GM19455 (cell line): Measurements from ENCODE around the gene SNED1.
"Not testable (repeated sequence)": the region's sequence is repeated elsewhere in the genome, so short reads cannot be mapped to it uniquely, and the experiment has no call there.

Experiments
- ATAC-seq: cut with Tn5 transposase; IDR thresholded peaks from one replicate; pipeline ENCODE4 v1.9.1; 2021; ENCODE audit not compliant: unreplicated experiment

Gene SNED1

DNA sequence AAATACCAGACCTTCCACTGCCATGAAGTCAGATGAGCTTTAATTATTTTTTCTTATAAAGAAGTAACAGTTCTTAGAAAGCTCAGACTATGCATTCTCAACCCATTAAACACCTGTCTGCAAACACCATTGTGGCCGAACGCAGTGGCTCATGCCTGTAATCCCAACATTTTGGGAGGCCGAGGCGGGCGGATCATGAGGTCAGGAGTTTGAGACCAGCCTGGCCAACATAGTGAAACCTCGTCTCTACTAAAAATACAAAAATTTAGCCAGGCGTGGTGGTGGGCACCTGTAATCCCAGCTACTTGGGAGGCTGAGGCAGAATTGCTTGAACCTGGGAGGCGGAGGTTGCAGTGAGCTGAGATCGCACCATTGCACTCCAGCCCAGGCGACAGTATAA is 106.2 kb downstream of the SNED1 start:
- ATAC-seq, result not testable (repeated sequence)

DNA sequence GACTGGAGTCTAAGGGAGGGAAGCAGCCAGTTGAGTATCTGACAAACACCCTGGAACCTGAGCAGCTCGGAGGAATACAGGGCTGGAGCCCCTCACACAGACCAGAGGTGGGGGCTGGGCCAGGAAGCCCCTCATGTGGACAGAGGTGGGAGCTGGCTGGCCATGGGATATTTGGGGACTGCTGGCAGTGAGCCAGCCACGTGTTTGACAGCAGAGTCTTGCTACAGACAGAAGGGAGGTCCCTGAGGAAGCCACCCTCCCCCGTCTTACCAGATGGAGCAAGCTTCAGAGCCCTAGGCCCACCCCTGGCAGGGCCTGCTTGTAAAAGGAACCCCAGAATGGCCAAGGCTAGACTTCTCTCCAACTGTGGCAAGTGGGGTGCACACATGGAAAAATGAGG is 107.2 kb downstream of the SNED1 start:
- ATAC-seq, result no peak

DNA sequence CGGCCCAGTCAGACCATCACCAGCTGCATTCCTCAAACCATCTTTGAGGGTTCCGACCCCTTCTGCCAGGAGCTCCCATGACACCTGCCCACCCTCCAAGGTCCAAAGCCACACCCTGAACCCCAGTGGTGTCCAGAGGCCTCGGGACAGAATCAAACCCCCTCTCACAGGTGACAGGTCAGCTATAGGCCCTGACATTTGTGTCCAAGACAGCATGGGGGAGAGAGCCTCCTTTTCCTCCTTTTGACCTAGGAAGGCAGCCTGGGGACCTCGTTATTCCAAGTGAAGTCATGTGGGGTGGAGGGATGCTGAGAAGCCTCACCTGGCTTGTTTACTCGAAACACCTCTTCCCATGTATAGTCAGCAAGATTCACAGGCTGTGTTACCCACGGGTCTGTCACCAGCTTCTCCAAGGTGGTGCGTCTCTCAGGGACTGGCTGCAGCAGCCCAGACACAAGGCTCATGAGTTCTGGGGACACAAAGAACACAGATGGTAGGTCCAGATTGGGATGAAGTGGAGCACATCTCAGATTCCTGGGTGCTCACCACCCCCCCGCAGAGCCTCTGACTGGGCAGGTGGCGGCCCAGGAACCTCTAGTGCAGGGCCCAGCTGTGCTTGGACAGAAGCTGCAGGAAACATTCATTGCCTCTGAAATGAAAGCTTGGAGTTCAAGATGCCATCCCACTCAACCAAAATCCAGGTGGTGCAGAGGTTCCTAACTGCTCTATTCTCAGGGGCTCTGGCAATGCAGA is 108.8 kb downstream of the SNED1 start:
- ATAC-seq, result no peak

DNA sequence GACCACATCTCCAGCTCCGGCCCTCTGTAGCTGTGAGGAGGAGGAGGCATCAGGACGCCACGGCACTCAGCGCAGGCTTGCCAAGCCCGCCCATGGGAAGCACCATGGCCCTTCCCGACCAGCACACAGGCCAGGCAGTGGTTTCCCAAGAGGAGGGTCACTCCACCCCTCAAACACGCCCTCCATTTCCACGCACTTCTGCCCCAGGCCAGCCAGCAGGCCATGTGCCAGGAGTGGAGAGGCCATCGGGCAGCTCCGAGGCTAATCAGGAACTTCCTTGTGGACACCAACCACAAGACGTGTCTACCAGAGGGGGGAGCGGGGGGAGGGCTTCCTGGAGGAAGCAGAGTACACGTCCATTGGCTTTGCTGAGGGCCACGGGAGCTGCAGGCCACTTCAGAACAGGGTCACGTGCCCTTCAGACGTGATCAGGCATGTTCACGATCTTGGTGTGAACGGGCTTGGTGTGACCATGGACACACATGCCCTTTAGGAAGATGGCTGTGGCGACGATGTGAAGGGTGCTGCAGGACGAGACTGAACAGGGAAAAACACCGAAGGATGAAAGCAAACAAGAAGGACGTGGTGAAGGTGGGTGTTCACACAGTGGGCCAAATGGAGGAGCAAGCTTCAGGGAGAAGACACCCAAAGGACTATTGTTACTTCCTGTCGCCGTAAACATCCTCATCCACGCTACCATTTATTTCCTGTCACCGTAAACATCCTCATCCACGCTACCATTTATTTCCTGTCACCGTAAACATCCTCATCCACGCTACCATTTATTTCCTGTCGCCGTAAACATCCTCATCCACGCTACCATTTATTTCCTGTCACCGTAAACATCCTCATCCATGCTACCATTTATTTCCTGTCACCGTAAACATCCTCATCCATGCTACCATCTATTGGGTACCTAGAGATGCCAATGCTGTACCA is 110.1 kb downstream of the SNED1 start:
- ATAC-seq, result no peak

DNA sequence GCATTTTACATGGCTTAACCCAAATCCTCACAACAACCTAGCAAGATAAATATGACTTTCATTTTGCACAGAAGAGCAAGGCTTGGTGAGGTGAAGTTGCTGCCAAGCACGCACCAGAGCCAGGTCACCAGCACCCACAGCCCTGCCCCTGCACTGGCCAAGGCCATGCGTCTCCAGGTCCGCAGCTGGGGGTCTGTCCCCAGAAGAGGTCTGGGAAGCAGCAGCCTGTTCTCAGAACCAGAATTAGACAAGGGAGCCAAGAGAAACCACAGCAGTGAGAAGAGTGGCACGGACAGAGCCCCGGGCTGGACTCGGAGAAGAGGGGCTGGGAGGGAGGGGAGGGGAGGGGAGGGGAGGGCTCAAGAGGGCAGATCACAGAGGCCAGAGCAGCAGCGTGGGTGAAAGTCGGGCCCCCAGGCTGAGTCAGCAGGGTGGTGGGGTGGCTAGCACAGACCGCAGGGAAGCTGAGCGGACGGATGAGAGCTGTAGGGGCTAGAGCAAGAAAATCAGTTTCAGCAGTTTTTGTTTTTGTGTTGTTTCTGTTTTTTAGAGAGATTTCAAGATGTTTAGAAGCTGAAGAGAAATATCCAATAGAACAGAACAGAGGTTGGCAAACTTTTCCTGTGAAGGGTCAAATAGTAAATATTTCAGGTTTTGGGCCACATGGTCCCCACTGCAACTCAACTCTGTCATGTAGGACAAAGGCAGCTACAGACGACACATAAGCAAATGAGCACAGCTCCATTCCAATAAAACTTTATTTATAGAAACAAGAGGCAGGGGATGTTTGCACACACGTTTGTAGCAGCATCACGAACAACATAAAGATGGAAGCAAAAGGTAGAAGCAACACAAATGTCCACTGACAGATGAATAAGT is 111.0 kb downstream of the SNED1 start:
- no peak for ATAC-seq

DNA sequence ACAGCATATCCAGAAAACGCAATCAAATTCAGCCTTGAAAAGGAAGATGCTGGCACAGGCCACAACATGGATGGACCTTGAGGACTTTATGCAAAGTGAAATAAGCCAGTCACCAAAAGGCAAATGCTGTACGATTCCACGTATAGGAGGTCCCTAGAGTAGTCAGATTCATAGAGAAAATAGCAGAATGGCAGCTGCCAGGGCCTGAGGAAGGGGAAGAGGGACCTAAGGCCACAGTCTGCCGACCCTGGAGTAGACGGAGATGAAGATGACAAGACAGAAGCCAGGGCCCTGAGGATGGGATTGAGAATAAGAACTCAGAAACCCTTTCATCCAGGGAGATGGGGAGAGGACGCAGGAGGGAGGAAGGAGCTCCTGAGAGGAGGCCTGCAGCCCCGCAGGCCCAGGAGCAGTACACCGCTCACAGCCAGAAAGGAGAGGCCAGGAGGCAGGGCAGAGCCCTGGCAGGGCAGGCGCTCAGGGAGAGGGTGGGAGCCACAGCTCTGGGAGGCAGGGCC is 111.7 kb downstream of the SNED1 start:
- peak; percentile 4 for ATAC-seq

DNA sequence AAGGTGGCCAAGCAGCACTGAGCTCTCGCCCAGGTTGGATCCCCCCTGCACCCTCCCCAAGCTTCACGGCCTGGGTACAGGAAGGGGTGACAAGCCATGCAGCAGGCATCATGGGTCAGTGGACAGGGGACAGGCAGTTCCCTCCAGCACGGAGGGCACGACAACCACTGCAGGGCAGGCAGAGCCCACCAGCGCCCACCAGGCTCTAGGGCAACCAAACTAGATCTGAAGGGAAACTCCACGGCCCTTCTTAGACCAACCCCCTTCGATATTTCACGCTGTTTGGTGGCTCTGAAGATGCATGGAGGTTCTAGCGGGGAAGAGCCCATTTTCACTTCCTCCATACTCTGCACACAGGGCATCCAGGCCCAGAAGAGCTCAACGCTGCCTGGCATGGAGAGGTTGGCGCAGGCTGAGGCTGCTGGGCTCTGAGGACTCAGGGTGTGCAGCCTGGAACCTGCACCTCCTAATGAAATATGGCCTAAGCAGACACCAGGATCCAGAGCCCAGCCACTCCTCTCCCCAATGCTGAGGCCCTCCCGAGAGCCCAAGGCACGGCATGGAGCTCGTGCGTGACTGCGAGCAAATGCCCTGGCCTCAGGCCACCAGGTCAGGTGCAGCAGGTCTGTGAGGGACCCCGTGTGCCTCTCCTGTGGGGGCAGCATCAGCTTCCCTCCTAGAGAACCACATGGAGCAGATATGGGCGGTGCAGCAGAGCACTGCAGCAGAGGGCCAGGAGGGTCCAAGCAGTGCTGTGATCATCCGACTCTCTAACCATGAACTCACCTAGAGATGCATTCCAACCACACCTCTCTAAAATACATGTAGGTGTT is 112.4 kb downstream of the SNED1 start:
- ATAC-seq, result peak; percentile 51

DNA sequence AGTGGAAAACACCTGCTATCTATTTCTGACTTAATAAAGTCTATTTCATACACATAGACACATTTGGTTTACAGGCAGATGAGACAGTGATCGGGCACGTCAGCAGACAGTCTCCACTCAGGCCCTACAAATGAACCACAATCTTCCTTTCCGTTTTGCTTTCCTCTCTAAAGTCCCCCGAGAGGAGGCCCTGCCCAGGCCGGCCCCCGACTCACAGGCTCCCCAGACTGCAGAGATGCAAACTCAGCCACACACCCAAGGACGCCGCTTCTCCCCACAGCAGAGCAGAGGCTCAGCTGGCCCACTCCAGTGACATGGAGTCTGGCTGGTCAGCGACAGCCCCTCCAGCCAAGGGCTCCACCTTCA is 113.0 kb downstream of the SNED1 start:
- peak; percentile 20 for ATAC-seq

DNA sequence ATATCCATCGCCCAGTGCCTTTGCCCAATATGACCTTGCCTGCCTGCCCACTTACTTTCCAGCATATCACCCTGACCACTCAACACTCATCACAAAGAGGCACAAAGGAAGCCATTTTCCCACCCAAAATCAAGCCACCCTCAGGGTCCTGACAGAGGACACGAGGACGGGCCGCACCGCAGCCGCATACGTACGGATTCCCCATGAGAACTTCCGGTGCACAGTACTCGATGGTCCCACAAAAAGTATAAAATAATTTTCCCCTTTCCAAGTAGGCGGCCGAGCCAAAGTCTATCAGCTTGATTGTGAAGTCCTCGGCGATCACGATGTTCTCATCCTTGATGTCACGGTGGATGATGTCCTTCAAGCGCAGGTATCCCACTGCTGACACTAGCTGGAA is 113.6 kb downstream of the SNED1 start:
- ATAC-seq, result no peak

DNA sequence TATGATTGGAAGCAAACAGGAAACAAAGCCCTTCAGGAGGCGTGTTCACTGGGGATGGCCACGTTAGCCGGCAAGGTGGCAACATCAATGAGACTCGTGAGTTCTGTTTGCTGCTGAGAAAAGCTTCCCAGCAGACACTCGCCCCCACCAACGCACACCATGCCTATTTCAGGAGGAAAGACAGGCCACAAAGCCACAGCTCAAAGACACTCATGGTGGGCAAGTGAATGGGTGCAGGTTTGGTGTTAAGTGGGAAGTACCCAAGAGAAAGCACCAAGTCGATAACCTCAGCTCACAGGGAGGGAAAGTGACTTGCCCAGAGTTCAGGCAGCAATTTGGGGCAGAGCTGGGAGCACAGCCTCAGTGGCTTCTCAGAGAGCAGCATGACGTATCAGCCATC is 114.2 kb downstream of the SNED1 start:
- no peak for ATAC-seq

DNA sequence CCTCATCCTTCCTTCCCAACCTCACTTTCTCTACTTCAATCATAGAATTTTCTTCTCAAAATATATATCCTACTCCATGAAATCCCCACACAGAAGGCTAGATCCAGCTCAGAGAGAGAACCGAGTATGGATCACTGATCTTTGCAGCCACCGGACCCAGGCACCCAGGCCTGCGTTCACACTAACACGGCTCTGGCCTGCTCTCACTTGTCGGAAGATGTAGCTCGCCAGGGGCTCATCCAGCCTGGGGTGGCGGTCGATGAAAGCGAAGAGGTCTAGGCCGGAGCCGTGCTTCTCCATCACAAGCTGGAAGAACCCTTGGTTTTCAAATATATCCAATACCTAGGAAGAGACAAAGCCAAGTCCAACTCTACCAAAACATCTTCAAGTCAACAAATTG is 116.4 kb downstream of the SNED1 start:
- no peak for ATAC-seq

DNA sequence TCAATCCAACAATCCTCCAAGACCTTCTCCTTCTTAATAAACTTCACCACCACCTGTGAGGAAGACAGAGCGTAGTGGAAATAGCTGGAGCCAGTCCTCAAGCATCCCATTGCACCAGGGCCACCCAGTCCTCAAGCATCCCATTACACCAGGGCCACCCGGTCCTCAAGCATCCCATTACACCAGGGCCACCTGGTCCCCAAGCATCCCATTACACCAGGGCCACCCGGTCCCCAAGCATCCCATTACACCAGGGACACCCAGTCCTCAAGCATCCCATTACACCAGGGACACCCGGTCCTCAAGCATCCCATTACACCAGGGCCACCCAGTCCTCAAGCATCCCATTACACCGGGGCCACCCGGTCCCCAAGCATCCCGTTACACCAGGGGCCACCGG is 116.9 kb downstream of the SNED1 start:
- ATAC-seq, result no peak

DNA sequence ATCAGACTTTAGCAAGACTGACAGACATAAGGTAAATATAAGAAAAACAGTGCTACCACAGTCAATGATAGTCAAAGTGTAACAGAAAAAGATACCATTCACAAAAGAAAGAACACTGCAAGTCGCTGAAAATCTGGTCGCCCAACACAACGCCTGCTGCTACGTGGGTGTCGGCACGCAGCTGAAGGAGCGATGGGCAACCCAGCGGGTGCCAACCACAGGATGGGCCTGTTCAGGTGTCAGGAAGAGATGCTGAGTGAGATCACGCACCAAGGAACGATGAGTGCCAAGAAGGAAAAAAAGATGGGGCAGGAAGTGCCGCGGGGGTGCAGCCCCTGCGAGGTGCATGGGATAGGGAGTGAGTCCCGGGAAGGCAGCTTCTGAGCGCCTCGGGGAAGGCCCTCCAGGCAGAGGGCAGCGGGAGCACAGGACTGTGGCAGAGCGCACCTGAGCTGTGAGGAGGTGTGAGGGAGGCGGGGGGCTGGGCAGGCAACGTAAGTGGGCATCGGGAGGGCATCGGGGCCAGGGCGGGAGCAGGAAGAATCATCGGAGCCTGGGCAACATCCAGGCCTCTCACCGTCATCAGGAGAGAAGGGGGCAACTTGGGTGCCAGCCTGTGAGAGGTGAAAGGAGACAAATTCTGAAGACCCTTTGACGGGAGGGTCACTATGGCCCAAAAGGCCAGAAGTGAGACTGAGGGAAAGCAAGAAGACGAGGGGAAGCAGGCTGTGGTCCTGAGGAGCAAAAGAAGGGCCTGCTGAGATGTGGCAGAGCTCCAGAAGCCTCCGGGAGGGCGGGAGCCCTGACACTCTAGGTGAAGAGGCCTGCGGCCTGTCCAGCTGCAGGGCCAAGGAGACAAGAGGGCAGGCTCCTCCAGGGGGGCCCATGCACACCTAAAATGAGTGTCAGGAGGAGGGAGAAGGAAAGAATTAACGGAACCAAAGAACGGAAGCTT is 118.5 kb downstream of the SNED1 start:
- no peak for ATAC-seq

DNA sequence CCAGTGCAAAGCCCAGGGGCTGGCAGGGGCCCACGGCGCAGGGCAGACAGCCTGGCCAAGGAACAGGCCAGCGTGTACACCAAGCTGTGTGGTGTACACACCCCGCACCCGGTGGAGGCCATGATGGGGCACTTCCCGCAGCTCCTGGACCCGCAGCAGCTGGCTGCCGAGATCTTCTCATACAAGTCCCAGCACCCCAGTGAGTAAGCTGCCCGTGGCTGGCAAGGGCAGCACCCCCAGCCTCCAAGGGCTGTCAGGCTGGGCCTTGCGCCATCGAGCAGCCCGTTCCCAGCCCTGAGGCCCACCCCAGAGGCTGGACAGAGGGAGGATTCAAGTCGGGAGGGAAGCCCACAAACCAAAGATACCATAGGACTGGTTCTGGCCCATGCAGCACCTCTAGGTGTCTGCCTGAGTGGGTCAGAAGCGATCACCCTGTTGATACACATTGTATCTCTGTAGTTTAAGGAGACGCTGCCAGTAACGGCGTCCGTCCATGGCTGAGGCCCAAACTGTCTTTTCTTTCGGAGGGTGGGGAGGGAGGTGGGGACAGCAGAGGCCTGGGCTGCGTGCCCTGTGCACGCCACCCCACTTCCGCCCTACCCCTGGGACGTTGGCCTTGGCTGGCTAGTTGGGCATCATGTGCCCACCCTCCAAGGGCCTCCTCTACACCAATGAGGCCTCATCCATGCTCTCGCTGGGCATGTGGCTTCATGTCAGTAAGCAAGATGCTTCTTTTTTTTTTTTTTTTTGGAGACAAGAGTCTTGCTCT is 120.5 kb downstream of the SNED1 start:
- no peak for ATAC-seq

DNA sequence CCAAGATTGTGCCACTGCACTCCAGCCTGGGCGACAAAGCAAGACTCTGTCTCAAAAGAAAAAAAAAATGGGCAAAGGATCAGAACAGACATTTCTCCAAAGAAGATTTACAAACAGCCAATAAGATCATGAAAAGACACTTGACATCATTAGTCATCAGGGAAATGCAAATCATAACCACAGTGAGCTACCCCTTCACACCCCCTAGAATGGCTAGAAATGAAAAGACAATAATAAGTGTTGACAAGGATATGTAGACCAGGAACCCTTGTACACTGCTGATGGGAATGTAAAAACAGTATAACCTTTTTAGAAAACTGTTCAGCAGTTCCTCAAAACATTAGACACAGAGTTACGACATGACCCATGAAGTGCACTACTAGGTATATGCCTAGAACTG is 122.0 kb downstream of the SNED1 start:
- no peak for ATAC-seq

DNA sequence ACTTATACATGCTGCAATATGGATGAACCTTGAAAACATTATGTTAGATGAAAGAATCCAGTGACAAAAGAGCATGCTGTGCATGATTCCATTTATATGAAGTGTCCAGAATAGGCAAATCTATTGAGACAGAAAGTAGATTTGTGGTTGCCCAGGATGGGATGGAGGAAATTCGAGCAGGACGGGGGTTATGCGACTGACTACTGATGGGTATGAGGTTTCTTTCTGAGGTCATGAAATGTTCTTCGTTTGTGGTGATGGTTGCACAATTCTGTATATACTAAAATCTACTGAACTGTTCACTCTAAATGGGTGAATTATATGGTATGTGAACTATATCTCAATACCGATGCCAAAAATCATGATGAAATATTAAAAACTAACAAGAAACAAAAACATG is 122.6 kb downstream of the SNED1 start:
- no peak for ATAC-seq

DNA sequence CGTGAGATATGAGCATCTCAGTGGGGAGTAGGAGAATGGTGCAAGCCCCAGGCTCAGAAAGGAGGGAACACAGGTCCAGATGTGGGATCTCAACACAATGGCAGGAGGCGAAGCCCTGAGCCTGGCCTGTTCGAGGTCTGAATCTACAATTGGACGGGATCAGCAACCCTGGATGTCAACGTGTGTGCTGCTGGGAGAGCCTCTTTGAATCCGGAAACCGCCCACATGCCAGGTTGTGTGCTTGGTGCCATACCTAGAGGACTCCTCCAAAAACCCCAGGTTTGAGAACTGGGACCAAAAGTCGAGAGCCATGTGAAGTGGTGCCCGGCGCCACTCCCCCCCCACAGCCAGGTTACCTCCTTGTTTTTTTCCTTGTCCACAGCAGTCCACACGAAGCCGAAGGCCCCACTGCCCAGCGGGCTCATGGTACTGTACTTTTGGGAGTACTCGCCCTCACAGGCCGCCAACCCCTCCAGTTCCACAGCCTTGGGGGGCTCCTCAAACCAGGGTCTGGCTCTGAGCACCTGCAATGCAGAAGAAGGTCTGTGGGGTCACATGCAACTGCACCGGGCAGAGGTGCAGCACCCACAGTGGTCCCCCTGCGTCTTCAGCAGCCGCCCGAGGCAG is 124.1 kb downstream of the SNED1 start:
- no peak for ATAC-seq
